DOHH2 (cell line): ENCODE results near the gene EXOC7.

Experiments
- EZH2phosphoT487 ChIP-seq: fragments of 200-600 bp; sonication (generic); IDR thresholded peaks from 2 replicates; pipeline ENCODE4 v1.6.1; 2017; ENCODE audit warnings: borderline replicate concordance, mild to moderate bottlenecking, antibody characterized with exemption, low read length, moderate library complexity, mixed read lengths
- TF ChIP-seq, protein P1 (sequence below): fragments of 200-600 bp; sonication (generic); IDR thresholded peaks from one replicate; pipeline ENCODE4 v1.5.1; 2014; ENCODE audit warnings: antibody characterized with exemption, mild to moderate bottlenecking, low read depth, low read length; ENCODE audit not compliant: poor library complexity, severe bottlenecking

DNA sequence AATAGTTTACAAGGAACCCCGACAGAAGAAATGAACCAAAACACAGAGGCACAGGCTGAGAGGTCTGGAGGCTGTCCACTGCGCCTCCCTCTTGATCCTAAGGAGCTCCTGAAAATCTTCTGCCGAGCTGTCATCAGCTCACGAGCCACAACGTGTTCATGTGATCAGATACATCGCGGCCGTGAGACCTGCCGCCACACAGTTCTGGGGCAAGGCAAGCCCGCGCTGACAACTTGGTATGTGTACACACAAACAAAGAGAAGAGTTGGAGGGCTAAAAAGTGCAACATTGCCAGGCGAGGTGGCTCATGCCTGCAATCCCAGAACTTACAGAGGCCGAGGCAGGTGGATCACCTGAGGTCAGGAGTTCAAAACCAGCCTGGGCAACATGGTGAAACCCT is 7.6 kb downstream of the EXOC7 start:
- TF ChIP-seq, protein P1, sequence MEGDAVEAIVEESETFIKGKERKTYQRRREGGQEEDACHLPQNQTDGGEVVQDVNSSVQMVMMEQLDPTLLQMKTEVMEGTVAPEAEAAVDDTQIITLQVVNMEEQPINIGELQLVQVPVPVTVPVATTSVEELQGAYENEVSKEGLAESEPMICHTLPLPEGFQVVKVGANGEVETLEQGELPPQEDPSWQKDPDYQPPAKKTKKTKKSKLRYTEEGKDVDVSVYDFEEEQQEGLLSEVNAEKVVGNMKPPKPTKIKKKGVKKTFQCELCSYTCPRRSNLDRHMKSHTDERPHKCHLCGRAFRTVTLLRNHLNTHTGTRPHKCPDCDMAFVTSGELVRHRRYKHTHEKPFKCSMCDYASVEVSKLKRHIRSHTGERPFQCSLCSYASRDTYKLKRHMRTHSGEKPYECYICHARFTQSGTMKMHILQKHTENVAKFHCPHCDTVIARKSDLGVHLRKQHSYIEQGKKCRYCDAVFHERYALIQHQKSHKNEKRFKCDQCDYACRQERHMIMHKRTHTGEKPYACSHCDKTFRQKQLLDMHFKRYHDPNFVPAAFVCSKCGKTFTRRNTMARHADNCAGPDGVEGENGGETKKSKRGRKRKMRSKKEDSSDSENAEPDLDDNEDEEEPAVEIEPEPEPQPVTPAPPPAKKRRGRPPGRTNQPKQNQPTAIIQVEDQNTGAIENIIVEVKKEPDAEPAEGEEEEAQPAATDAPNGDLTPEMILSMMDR, result no peak
- no peak for TF ChIP-seq EZH2phosphoT487
